ENCODE results near the gene ZFP36L2.

DNA sequence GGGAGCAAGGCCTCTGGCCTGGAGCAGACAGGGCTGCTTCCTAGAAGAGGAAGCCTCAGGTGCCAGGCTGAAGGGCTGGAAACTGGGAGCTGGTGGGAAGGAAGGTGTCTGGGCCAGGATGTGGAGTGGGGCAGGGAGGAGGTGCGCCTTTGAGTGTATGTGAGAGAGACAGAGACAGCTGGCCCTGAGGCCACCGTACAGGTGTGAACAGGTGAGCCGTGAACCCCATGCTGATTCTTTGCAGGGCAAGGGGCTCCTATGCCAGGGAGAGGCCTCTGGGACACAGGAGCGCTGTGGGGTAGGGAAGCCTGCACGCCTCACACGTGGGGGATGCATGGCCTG, 16.3 kb downstream of the ZFP36L2 start:
- no peak for TF ChIP-seq EZH2 (IDR thresholded peaks at IDR 0.05; ENCODE audit: low read length, missing control alignments)
- no peak for TF ChIP-seq CTCF (conservative IDR thresholded peaks at IDR 0.05 in 1 of 2, IDR thresholded peaks at IDR 0.05 in 1 of 2; ENCODE audit: low read depth in 1 of 2, low read length in 2 of 2)

Measured in fibroblast of lung (primary cell).